GM21576 (cell line): Measurements from ENCODE around the gene GBX1.

Source experiments
- ATAC-seq: cut with Tn5 transposase; IDR thresholded peaks from one replicate; pipeline ENCODE4 v1.9.1; 2021; ENCODE audit warnings: mild to moderate bottlenecking, moderate library complexity; ENCODE audit not compliant: unreplicated experiment

Gene GBX1

GRCh38 chr7:151167197-151167961 is at the start of gene GBX1:
TSS of gene GBX1 (minus strand) at chr7:151167694. CDS start at chr7:151167548, 146 bp downstream.
- ATAC-seq, result no peak

- ATAC-seq, result no peak
Measured at GRCh38 chr7:151215396-151215795, 47.9 kb upstream of the GBX1 start.

GRCh38 chr7:151213826-151214225 is 46.3 kb upstream of the GBX1 start:
- no peak for ATAC-seq

DNA sequence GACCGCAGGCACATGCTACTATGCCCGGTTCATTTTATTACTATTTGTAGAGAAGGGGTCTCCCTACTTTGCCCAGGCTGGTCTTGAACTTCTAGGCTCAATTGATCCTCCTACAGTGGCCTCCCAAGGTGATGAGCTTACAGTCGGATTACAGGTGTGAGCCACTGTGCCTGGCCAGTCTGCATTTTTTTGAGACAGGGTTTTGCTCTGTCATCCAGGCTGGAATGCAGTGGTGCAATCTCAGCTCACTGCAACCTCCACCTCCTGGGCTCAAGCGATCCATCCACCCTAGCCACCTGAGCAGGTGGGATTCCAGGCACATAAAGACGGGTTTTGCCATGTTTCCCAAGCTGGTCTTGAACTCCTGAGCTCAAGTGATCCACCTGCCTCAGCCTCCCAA is 45.1 kb upstream of the GBX1 start:
- no peak for ATAC-seq

DNA sequence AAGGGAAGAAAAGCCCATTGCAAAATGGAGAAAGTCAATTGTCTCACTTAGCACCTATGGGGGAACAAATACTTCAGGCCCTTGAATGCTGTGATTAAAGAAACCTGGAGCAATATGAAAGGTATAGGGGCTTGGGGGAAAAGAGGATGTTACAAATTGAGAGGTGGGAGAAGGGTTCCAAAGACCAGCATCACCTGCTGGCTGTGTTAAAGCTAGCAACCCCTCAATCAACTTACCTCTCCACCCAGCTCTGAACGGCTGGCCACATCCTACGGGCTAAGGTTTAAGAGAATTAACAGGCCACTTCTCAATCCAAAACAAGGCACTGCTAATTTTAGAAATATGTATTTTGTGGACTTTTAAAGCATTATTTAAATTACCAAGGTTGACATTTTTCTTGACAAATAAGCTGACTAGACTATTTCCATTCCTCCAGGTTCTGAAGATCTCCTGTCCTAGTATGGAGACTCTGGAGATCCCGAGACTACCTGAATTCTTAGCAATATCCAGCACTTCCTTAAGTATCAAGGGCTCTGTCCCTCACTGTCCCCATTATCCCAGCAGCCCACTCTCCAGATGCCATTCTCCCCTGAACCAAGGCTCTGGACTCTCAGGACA is 43.8 kb upstream of the GBX1 start:
- no peak for ATAC-seq

GRCh38 chr7:151210087-151210854 is 42.8 kb upstream of the GBX1 start, which contains the start of gene H2BK1:
TSS of gene H2BK1 (minus strand) at chr7:151210488. CDS start at chr7:151210318, 170 bp downstream.
- ATAC-seq, result no peak

- ATAC-seq, result no peak
Measured at GRCh38 chr7:151209588-151209987, 42.1 kb upstream of the GBX1 start.

DNA sequence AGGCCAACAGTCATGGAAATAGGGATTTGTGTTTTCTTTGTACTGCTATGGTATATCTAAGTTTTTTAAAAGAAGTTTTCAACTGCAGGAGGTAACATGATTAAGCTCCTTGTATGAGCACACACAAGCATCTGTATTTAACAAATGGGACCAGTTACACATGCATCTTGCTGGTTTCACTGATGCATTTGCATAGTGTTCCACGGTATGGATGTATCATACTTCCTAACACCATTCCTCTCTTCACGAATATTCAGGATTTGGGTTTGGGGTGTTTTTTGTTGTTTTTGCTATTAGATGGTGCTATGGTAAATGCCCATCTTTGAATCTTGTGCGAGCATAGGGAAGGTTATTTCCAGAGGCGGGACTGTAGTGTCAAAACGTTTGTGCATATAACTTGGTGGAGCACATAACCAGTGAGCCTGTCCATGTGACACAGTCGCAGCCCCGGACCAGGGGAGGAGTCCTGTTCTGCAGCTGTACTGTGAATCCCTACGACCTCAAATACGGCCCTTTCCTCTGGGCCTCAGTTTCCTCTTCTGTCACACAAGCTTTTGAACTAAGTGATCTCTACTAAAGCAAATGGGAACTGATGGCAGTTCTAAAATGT is 40.9 kb upstream of the GBX1 start:
- ATAC-seq, result no peak

- ATAC-seq, result no peak
Measured at GRCh38 chr7:151207804-151208203, 40.3 kb upstream of the GBX1 start.

GRCh38 chr7:151207315-151207714 is 39.8 kb upstream of the GBX1 start:
- no peak for ATAC-seq

GRCh38 chr7:151206914-151207313 is 39.4 kb upstream of the GBX1 start:
- ATAC-seq, result no peak

- no peak for ATAC-seq
Measured at GRCh38 chr7:151205730-151206129, 38.2 kb upstream of the GBX1 start.

GRCh38 chr7:151204383-151205032 is 37.0 kb upstream of the GBX1 start:
- ATAC-seq, result no peak

- no peak for ATAC-seq
Measured at GRCh38 chr7:151202836-151203235, 35.3 kb upstream of the GBX1 start.

- no peak for ATAC-seq
Measured at GRCh38 chr7:151201751-151202150, 34.3 kb upstream of the GBX1 start.

DNA sequence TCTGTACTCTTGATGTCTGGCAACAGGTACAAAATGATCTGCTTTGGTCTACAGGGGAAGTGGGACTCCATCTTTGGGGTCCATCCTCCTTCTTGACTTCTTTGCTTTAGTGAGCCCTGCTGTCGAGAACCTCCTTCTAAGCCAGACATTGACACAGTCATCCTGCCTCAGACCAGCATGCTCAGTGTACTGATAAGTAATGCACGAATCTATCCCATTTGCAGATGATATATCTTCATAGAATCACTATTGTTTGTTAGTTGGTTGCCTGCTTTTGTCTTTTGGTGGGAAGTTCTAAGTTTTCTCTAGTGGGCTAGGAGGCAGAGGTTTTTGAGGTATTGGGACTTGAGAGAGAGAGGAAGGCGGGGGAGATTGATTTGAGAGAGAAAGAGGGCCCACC is 33.9 kb upstream of the GBX1 start:
- ATAC-seq, result no peak

DNA sequence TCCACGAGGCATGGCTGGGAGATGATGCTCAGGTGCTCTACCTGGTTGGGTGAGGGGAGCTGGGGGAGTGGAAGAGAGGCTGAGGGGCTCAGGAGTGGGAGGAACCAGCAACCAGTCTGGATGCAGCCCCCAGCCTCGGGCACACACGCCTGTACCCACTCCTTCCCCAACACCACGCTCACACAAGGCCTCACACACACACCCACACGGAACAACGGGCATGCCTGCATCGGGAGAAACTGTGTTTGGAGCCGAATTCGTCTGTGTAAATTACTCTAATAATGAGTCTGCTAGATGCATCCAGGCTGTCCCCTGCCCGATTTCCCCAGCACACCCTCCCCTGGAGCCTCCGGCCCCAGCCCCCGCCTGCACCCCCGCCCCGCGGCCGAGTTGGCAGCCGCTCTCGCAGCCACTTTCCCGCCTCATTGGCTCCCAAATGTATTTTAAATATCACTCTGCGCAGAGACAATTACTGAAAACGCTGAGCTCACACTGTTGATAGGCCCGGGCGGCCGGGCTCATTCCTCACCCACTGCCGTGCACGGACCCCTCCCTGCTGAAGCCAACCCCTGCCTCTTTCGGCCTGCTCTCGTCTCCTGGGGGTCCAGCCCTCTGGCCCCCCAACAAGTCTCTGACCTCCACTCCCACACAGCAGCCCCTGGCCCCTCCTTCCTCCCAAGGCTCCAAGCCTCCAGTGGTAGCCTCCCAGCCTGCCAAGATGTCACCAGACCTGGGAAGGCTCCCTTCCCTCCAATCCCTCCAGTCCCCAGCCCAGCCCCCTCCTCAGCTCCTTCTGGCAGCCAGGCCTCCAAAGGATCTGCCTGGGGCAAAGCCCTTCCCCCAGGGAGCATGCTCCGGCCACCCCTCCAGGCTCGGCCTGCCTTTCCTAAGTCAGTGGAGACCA is 31.7 kb upstream of the GBX1 start:
- no peak for ATAC-seq

GRCh38 chr7:151197932-151198331 is 30.4 kb upstream of the GBX1 start:
- ATAC-seq, result no peak

- no peak for ATAC-seq
Measured at GRCh38 chr7:151195616-151196450, 28.3 kb upstream of the GBX1 start.
